Liver (tissue), 3 donors: ENCODE results near the gene CTRB1.

Source experiments
- ATF3 ChIP-seq: IDR thresholded peaks from 2 replicates; pipeline ENCODE4 v1.6.1; 2016; ENCODE audit warnings: antibody characterized with exemption
- CTCF ChIP-seq: fragments of 150-350 bp; IDR thresholded peaks from 2 replicates; pipeline ENCODE4 v1.5.1; 2017; ENCODE audit warnings: improper control_type of control experiment, low read depth, low read length; ENCODE audit not compliant: missing input control
- GABPA ChIP-seq, 2 donors: IDR thresholded peaks in 1 of 2; conservative IDR thresholded peaks in 1 of 2; 2 replicates each; pipeline ENCODE4 v1.6.1; 2016; ENCODE audit warnings: antibody characterized with exemption in 2 of 2, mild to moderate bottlenecking in 1 of 2, moderate library complexity in 1 of 2
- RAD21 ChIP-seq, 2 donors: IDR thresholded peaks; 2 replicates each; pipeline ENCODE4 v1.6.1; 2016; ENCODE audit warnings: antibody characterized with exemption in 2 of 2, mild to moderate bottlenecking in 2 of 2
- REST ChIP-seq: IDR thresholded peaks from 2 replicates; pipeline ENCODE4 v1.6.1; 2016; ENCODE audit warnings: antibody characterized with exemption, mild to moderate bottlenecking
- RXRA ChIP-seq, 2 donors: IDR thresholded peaks; 2 replicates each; pipeline ENCODE4 v1.6.1; 2017 to 2018; ENCODE audit warnings: antibody characterized with exemption in 2 of 2, mild to moderate bottlenecking in 1 of 2
- TAF1 ChIP-seq: conservative IDR thresholded peaks from 2 replicates; pipeline ENCODE4 v1.6.1; 2016; ENCODE audit warnings: antibody characterized with exemption, mild to moderate bottlenecking
- ZBTB33 ChIP-seq: IDR thresholded peaks from 2 replicates; pipeline ENCODE4 v1.6.1; 2016; ENCODE audit warnings: antibody characterized with exemption
- donor health status: healthy.
- donor health status: healthy.

GRCh38 chr16:75241412-75241811, 22.6 kb downstream of the CTRB1 start:
- no peak for TF ChIP-seq CTCF
- TF ChIP-seq ATF3 = no peak
- no peak for TF ChIP-seq GABPA (IDR thresholded peaks at IDR 0.05 in 1 of 2, conservative IDR thresholded peaks at IDR 0.05 in 1 of 2)
- TF ChIP-seq REST = no peak
- no peak for TF ChIP-seq RXRA (IDR thresholded peaks at IDR 0.05)
- no peak for TF ChIP-seq ZBTB33
- no peak for TF ChIP-seq TAF1
- TF ChIP-seq RAD21 (IDR thresholded peaks at IDR 0.05) = no peak
